Measurements from ENCODE around the gene EIF1AX.

EIF1AX gene

GRCh38 chrX:20143111-20143510, 1.5 kb upstream of the EIF1AX start:
- Histone ChIP-seq H3K36me3 (ENCODE audit: low read depth) (peaks cover 21% of the 10 kb centered on the region), H3K27me3 (ENCODE audit: insufficient read depth, poor library complexity, severe bottlenecking) (no peaks in the 10 kb centered on the region), H3K4me1 (ENCODE audit: insufficient read depth, poor library complexity, severe bottlenecking) (no peaks in the 10 kb centered on the region), H3K27ac (ENCODE audit: poor library complexity, severe bottlenecking) (peak overlapping the region; percentile 52), H3K4me3 (ENCODE audit: severe bottlenecking) (no peak overlapping the region), H3K9me3 (ENCODE audit: severe bottlenecking) (no peaks in the 10 kb centered on the region)
- no peak for TF ChIP-seq CTCF (IDR thresholded peaks at IDR 0.05; ENCODE audit: poor library complexity, severe bottlenecking)
- no peak for DNase-seq (ENCODE audit: low spot score)
- ATAC-seq (ENCODE audit: low read depth) = no peak

GRCh38 chrX:20140420-20140819, 1.2 kb downstream of the EIF1AX start:
- Histone ChIP-seq H3K27me3 (ENCODE audit: insufficient read depth, poor library complexity, severe bottlenecking) (no peaks in the 10 kb centered on the region), H3K36me3 (ENCODE audit: low read depth) (peaks cover 46% of the 10 kb centered on the region), H3K4me3 (ENCODE audit: severe bottlenecking) (peak overlapping the region; percentile 91), H3K4me1 (ENCODE audit: insufficient read depth, poor library complexity, severe bottlenecking) (no peaks in the 10 kb centered on the region), H3K9me3 (ENCODE audit: severe bottlenecking) (no peaks in the 10 kb centered on the region), H3K27ac (ENCODE audit: poor library complexity, severe bottlenecking) (peak overlapping the region; percentile 52)
- TF ChIP-seq CTCF (IDR thresholded peaks at IDR 0.05; ENCODE audit: poor library complexity, severe bottlenecking) = no peak
- DNase-seq (ENCODE audit: low spot score) (no peak), ATAC-seq (ENCODE audit: low read depth) (no peak)

GRCh38 chrX:20139966-20140365, 1.7 kb downstream of the EIF1AX start:
- H3K4me1 ChIP-seq (ENCODE audit: insufficient read depth, poor library complexity, severe bottlenecking) = no peaks in the 10 kb centered on the region
- ATAC-seq (ENCODE audit: low read depth) (no peak), DNase-seq (ENCODE audit: low spot score) (no peak)
- TF ChIP-seq CTCF (IDR thresholded peaks at IDR 0.05; ENCODE audit: poor library complexity, severe bottlenecking) = no peak
- H3K27me3 ChIP-seq (ENCODE audit: insufficient read depth, poor library complexity, severe bottlenecking) = no peaks in the 10 kb centered on the region
- H3K36me3 ChIP-seq (ENCODE audit: low read depth) = peaks cover 50% of the 10 kb centered on the region
- no peaks in the 10 kb centered on the region for H3K9me3 ChIP-seq (ENCODE audit: severe bottlenecking)
- peak overlapping the region; percentile 91 for H3K4me3 ChIP-seq (ENCODE audit: severe bottlenecking)
- no peak overlapping the region for H3K27ac ChIP-seq (ENCODE audit: poor library complexity, severe bottlenecking)

GRCh38 chrX:20135944-20136343, 5.7 kb downstream of the EIF1AX start:
- no peak overlapping the region for H3K27ac ChIP-seq (ENCODE audit: poor library complexity, severe bottlenecking)
- TF ChIP-seq CTCF (IDR thresholded peaks at IDR 0.05; ENCODE audit: poor library complexity, severe bottlenecking) = no peak
- H3K4me3 ChIP-seq (ENCODE audit: severe bottlenecking) = no peak overlapping the region
- no peaks in the 10 kb centered on the region for H3K27me3 ChIP-seq (ENCODE audit: insufficient read depth, poor library complexity, severe bottlenecking)
- DNase-seq (ENCODE audit: low spot score) (no peak), ATAC-seq (ENCODE audit: low read depth) (no peak)
- H3K9me3 ChIP-seq (ENCODE audit: severe bottlenecking) = no peaks in the 10 kb centered on the region
- H3K4me1 ChIP-seq (ENCODE audit: insufficient read depth, poor library complexity, severe bottlenecking) = no peaks in the 10 kb centered on the region
- H3K36me3 ChIP-seq (ENCODE audit: low read depth) = peaks cover 78% of the 10 kb centered on the region

GRCh38 chrX:20132666-20133065, 9.0 kb downstream of the EIF1AX start:
- no peak for TF ChIP-seq CTCF (IDR thresholded peaks at IDR 0.05; ENCODE audit: poor library complexity, severe bottlenecking)
- H3K4me1 ChIP-seq (ENCODE audit: insufficient read depth, poor library complexity, severe bottlenecking) = peaks cover 3% of the 10 kb centered on the region
- peaks cover 83% of the 10 kb centered on the region for H3K36me3 ChIP-seq (ENCODE audit: low read depth)
- H3K9me3 ChIP-seq (ENCODE audit: severe bottlenecking) = no peaks in the 10 kb centered on the region
- ATAC-seq (ENCODE audit: low read depth) (no peak), DNase-seq (ENCODE audit: low spot score) (no peak)
- H3K4me3 ChIP-seq (ENCODE audit: severe bottlenecking) = no peak overlapping the region
- no peaks in the 10 kb centered on the region for H3K27me3 ChIP-seq (ENCODE audit: insufficient read depth, poor library complexity, severe bottlenecking)
- no peak overlapping the region for H3K27ac ChIP-seq (ENCODE audit: poor library complexity, severe bottlenecking)

All from RWPE2 (cell line).